H1 (cell line): ENCODE measurements around the gene DNAJC11. TPM values are rescaled to one million over a fixed set of nuclear protein-coding genes. Genes with fewer than 3 reads are reported as not detected.
A peak's percentile ranks its signal among the peaks of the same experiment; 100 is the strongest.

Experiments used
- CTCF ChIA-PET: fragments of 300-600 bp; sonication (Branson Sonifier 250); formaldehyde crosslinking; loops from one replicate; lab custom pipeline; 2021; ENCODE audit not compliant: partially characterized antibody; lab: Charles Lee
- POLR2A ChIA-PET: fragments of 300-600 bp; sonication (Branson Sonifier 250); formaldehyde crosslinking; loops from one replicate; lab custom pipeline; 2021; ENCODE audit warnings: inconsistent platforms; ENCODE audit not compliant: partially characterized antibody; lab: Charles Lee
- DNase-seq, 2 experiments: peaks; one replicate each; pipeline versions ENCODE4 v3.0.0 to v3.0.0-alpha.2; 2010 to 2022; ENCODE audit warnings: low spot score in 2 of 2, low read depth in 1 of 2, mixed read lengths in 1 of 2
- FAIRE-seq: peaks from 2 replicates; lab custom pipeline; 2011; peaks lifted over from hg19 to GRCh38; lab: Jason Lieb, UNC
- H2AFZ ChIP-seq: 2 replicates; pipeline ENCODE4 v1.8.1; 2012; ENCODE audit warnings: low read length, inconsistent platforms
- H2AK5ac ChIP-seq: 2 replicates; pipeline ENCODE4 v1.6.1; 2013; ENCODE audit warnings: low read depth, low read length
- H2BK120ac ChIP-seq: replicated peaks from 2 replicates; pipeline ENCODE3; 2013; ENCODE audit warnings: low read depth, low read length, inconsistent platforms
- H2BK12ac ChIP-seq: 2 replicates; pipeline ENCODE4 v1.6.1; 2013; ENCODE audit warnings: low read depth, low read length
- H2BK15ac ChIP-seq: 2 replicates; pipeline ENCODE4 v1.6.1; 2013; ENCODE audit warnings: low read length
- H2BK20ac ChIP-seq: 2 replicates; pipeline ENCODE4 v1.6.1; 2013; ENCODE audit warnings: low read length
- H2BK5ac ChIP-seq: 2 replicates; pipeline ENCODE4 v1.6.1; 2013; ENCODE audit warnings: low read depth, low read length
- H3K14ac ChIP-seq: 2 replicates; pipeline ENCODE4 v1.6.1; 2013; ENCODE audit warnings: inconsistent platforms; ENCODE audit not compliant: insufficient read length
- H3K18ac ChIP-seq: 2 replicates; pipeline ENCODE4 v1.6.1; 2013; ENCODE audit warnings: low read length; ENCODE audit errors: extremely low read depth
- H3K23ac ChIP-seq: 2 replicates; pipeline ENCODE4 v1.6.1; 2013; ENCODE audit warnings: inconsistent platforms; ENCODE audit not compliant: insufficient read length
- H3K23me2 ChIP-seq: 2 replicates; pipeline ENCODE4 v1.6.1; 2013; ENCODE audit warnings: low read depth, low read length
- H3K27ac ChIP-seq: 2 replicates; pipeline ENCODE4 v1.6.1; 2011; ENCODE audit warnings: low read depth, low read length, inconsistent platforms
- H3K27me3 ChIP-seq, 4 experiments: replicated peaks in 1 of 4; 1 replicate in 1 of 4; 2 replicates in 3 of 4; pipeline versions ENCODE4 v1.6.1 to v1.8.1; 2011 to 2013; ENCODE audit warnings: low read length in 3 of 4, mild to moderate bottlenecking in 3 of 4, inconsistent platforms in 2 of 4, mixed read lengths in 2 of 4, moderate library complexity in 1 of 4; ENCODE audit not compliant: control insufficient read depth in 3 of 4, insufficient read depth in 3 of 4; ENCODE audit errors: extremely low read depth in 1 of 4
- H3K36me3 ChIP-seq, 4 experiments: 2 replicates each; pipeline versions ENCODE4 v1.6.1 to v1.8.1; 2011 to 2013; ENCODE audit warnings: mild to moderate bottlenecking in 4 of 4, low read length in 3 of 4, moderate library complexity in 2 of 4, control low read depth in 1 of 4, inconsistent platforms in 1 of 4; ENCODE audit not compliant: insufficient read depth in 4 of 4, control insufficient read depth in 2 of 4
- H3K4ac ChIP-seq: replicated peaks from 2 replicates; pipeline ENCODE3; 2013; ENCODE audit warnings: low read length, low read depth, mixed read lengths, inconsistent platforms; ENCODE audit not compliant: insufficient read length
- H3K4me1 ChIP-seq, 4 experiments: replicated peaks in 1 of 4; 1 replicate in 1 of 4; 2 replicates in 3 of 4; pipeline versions ENCODE4 v1.6.1 to v1.8.1; 2011 to 2013; ENCODE audit warnings: low read length in 3 of 4, inconsistent platforms in 2 of 4, mixed read lengths in 1 of 4; ENCODE audit not compliant: insufficient read depth in 4 of 4, control insufficient read depth in 3 of 4
- H3K4me2 ChIP-seq, 2 experiments: 2 replicates each; pipeline versions ENCODE4 v1.6.1 to v1.8.1; 2011 to 2013; ENCODE audit warnings: low read depth in 2 of 2, low read length in 2 of 2, control low read depth in 1 of 2, inconsistent platforms in 1 of 2, mild to moderate bottlenecking in 1 of 2; ENCODE audit not compliant: insufficient read depth in 1 of 2
- H3K4me3 ChIP-seq, 4 experiments: fragments of 200-600, 300-600 bp in 1 of 4; sonication (generic), shearing (Covaris generic), sonication (Bioruptor Twin) in 1 of 4; 2 replicates each; pipeline versions ENCODE4 v1.5.1 to v1.8.1; 2011 to 2016; ENCODE audit warnings: low read length in 4 of 4, low read depth in 3 of 4, control low read depth in 2 of 4, inconsistent platforms in 2 of 4, mild to moderate bottlenecking in 2 of 4, mixed read lengths in 1 of 4, moderate library complexity in 1 of 4; ENCODE audit not compliant: insufficient read depth in 2 of 4; ENCODE audit errors: extremely low read depth in 1 of 4
- H3K56ac ChIP-seq: replicated peaks from 2 replicates; pipeline ENCODE3; 2013; ENCODE audit warnings: low read depth, mild to moderate bottlenecking, mixed read lengths, low read length, inconsistent platforms; ENCODE audit not compliant: insufficient read length
- H3K79me1 ChIP-seq: 2 replicates; pipeline ENCODE4 v1.6.1; 2013; ENCODE audit warnings: low read depth, low read length, control low read depth
- H3K79me2 ChIP-seq, 2 experiments: 2 replicates each; pipeline versions ENCODE4 v1.6.1 to v1.8.1; 2012 to 2013; ENCODE audit warnings: low read length in 2 of 2, mild to moderate bottlenecking in 2 of 2, inconsistent platforms in 1 of 2; ENCODE audit not compliant: insufficient read depth in 2 of 2, control insufficient read depth in 1 of 2
- H3K9ac ChIP-seq, 4 experiments: replicated peaks in 1 of 4; 1 replicate in 1 of 4; 2 replicates in 3 of 4; pipeline versions ENCODE4 v1.6.1 to v1.8.1; 2011 to 2013; ENCODE audit warnings: low read depth in 3 of 4, low read length in 3 of 4, control low read depth in 2 of 4, mild to moderate bottlenecking in 2 of 4, moderate library complexity in 2 of 4, inconsistent platforms in 1 of 4; ENCODE audit errors: extremely low read depth in 1 of 4
- H3K9me3 ChIP-seq, 2 experiments: 2 replicates each; pipeline versions ENCODE4 v1.6.1 to v1.8.1; 2012 to 2013; ENCODE audit warnings: mild to moderate bottlenecking in 2 of 2, moderate library complexity in 2 of 2, control low read depth in 1 of 2, inconsistent platforms in 1 of 2, low read depth in 1 of 2, low read length in 1 of 2, mixed read lengths in 1 of 2; ENCODE audit not compliant: insufficient read depth in 2 of 2
- H4K20me1 ChIP-seq, 2 experiments: replicated peaks in 1 of 2; 2 replicates each; pipeline versions ENCODE3 to v1.8.1; 2011 to 2013; ENCODE audit warnings: inconsistent platforms in 2 of 2, low read length in 2 of 2, mild to moderate bottlenecking in 1 of 2; ENCODE audit not compliant: insufficient read depth in 2 of 2, control insufficient read depth in 1 of 2
- H4K5ac ChIP-seq: 2 replicates; pipeline ENCODE4 v1.6.1; 2013; ENCODE audit warnings: low read length, low read depth, mixed read lengths, inconsistent platforms; ENCODE audit not compliant: insufficient read length
- H4K8ac ChIP-seq: 2 replicates; pipeline ENCODE4 v1.8.0; 2013; ENCODE audit warnings: mild to moderate bottlenecking, moderate library complexity, low read length, inconsistent platforms; ENCODE audit not compliant: insufficient read depth; ENCODE audit errors: extremely low read depth
- H4K91ac ChIP-seq: replicated peaks from 2 replicates; pipeline ENCODE3; 2013; ENCODE audit warnings: low read length, mixed read lengths, inconsistent platforms; ENCODE audit not compliant: insufficient read length
- CBX8 ChIP-seq: fragments of 300-800, 300-1000 bp; sonication (generic); IDR thresholded peaks from 2 replicates; pipeline ENCODE4 v1.7.1; 2016; ENCODE audit warnings: low read depth, low read length, borderline replicate concordance
- EP300 ChIP-seq, 2 experiments: IDR thresholded peaks; 1 replicate in 1 of 2; 2 replicates in 1 of 2; pipeline ENCODE4 v1.6.1; 2011 to 2012; ENCODE audit warnings: low read depth in 2 of 2, low read length in 2 of 2, mild to moderate bottlenecking in 2 of 2, borderline replicate concordance in 1 of 2, inconsistent platforms in 1 of 2, moderate library complexity in 1 of 2
- JUND ChIP-seq: IDR thresholded peaks from 2 replicates; pipeline ENCODE4 v1.6.1; 2011; ENCODE audit warnings: mild to moderate bottlenecking, improper control_type of control experiment, low read length
- KDM5A ChIP-seq: fragments of 200-600 bp; IDR thresholded peaks from 2 replicates; pipeline ENCODE4 v1.7.1; 2012; ENCODE audit warnings: mild to moderate bottlenecking, low read length, inconsistent platforms, mixed read lengths
- NANOG ChIP-seq: IDR thresholded peaks from 2 replicates; pipeline ENCODE4 v1.6.1; 2011; ENCODE audit warnings: low read length, low read depth, mild to moderate bottlenecking, inconsistent platforms; ENCODE audit not compliant: insufficient read depth, poor library complexity, severe bottlenecking
- PHF8 ChIP-seq: fragments of 200-600 bp; sonication (generic); conservative IDR thresholded peaks from 2 replicates; pipeline ENCODE4 v1.7.1; 2012; ENCODE audit warnings: low read depth, mild to moderate bottlenecking, inconsistent platforms, low read length, moderate library complexity
- POLR2AphosphoS5 ChIP-seq: IDR thresholded peaks from 2 replicates; pipeline ENCODE4 v1.6.1; 2011; ENCODE audit warnings: low read depth, low read length
- SIN3A ChIP-seq, 2 experiments: IDR thresholded peaks in 1 of 2; conservative IDR thresholded peaks in 1 of 2; 2 replicates each; pipeline ENCODE4 v1.6.1; 2011 to 2012; ENCODE audit warnings: low read length in 2 of 2, improper control_type of control experiment in 1 of 2, low read depth in 1 of 2, mild to moderate bottlenecking in 1 of 2
- SP1 ChIP-seq: IDR thresholded peaks from 2 replicates; pipeline ENCODE4 v1.6.1; 2011; ENCODE audit warnings: low read depth, low read length
- TAF1 ChIP-seq: IDR thresholded peaks from 2 replicates; pipeline ENCODE4 v1.6.1; 2011; ENCODE audit warnings: mild to moderate bottlenecking, low read depth, low read length
- TEAD4 ChIP-seq: IDR thresholded peaks from 2 replicates; pipeline ENCODE4 v1.6.1; 2012; ENCODE audit warnings: low read depth, low read length, inconsistent platforms, mixed read lengths
- WGBS, 2 experiments: shearing (Covaris generic) in 1 of 2; methylation state at CpG; one replicate each; pipeline versions ENCODE4 v1.1.6 to v1.1.7; 2013 to 2015; ENCODE audit warnings: low lambda C conversion rate in 2 of 2, mixed read lengths in 2 of 2, inconsistent platforms in 1 of 2, low coverage in 1 of 2, missing lambda C conversion rate in 1 of 2; ENCODE audit not compliant: insufficient replicate concordance in 2 of 2, insufficient coverage in 1 of 2, insufficient read length in 1 of 2; ENCODE audit errors: extremely low coverage in 1 of 2, missing lambda C conversion rate in 1 of 2; 5-methylcytosine and 5-hydroxymethylcytosine counted together
- polyA plus RNA-seq, 7 experiments: library from polyadenylated mRNA; depleted of rRNA in 3 of 7; stranded (reverse) in 5 of 7; unstranded in 2 of 7; fragments of >200 nt in 5 of 7; fragments of 200-250 nt in 2 of 7; gene quantifications; 1 replicate in 5 of 7; 2 replicates in 1 of 7; 4 replicates in 1 of 7; pipeline versions ENCODE4 v1.2.1 to v1.2.3, GENCODE V29; 2011 to 2013; ENCODE audit warnings: missing spikeins in 2 of 7, mixed read lengths in 2 of 7
- total RNA-seq: library from RNA; stranded (reverse); fragmentation: NEBNext Ultra II Directional; extraction: Animal tissue kit (Norgen Biotek cat#: 25700); gene quantifications from 2 replicates; pipeline ENCODE4 v1.2.1, GENCODE V29; 2021
- TF ChIP-seq, protein P1 (sequence below): IDR thresholded peaks from 2 replicates; pipeline ENCODE4 v1.6.1; 2011; ENCODE audit warnings: low read length, improper control_type of control experiment

The DNAJC11 gene
- total and polyA plus RNA-seq, 2 of the 8 experiments (the other 6 are each of a cell fraction or from before 2014, with no cell fraction given) = 43.9 to 90.9 TPM

DNA sequence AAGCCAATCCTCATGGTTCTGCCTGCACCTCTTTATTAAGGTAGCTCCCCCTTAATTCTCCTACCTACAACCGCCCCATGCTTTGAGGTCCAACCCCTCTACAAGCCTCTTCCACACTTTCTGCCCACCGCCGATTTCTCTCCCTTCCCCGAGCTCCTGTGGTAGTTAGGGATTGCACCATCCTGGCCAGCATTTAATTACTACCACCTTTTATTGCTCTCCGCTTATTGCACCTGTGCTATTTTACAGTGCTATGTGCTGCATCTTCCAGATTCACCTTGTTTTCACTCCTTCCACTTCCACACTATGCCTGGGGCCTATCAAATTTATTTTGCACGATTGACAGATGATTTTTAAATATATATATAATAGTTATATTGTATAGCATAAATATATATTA, 29.3 kb upstream of the DNAJC11 start:
- WGBS, 2 experiments = 88% methylated on average over 6 of the region's 6 CpGs; no CpG with 5 or more reads in 1 of the 2 experiments
- no peak overlapping the region for H3K4ac ChIP-seq
- no peak overlapping the region; a peak in 1 of 7 replicates for H3K9ac ChIP-seq
- H2BK120ac ChIP-seq = no peak overlapping the region
- H2BK15ac ChIP-seq = no peak overlapping the region
- peaks cover 2 to 8% (median 5%) of the 10 kb centered on the region in 4 experiments; a peak in 5 of 7 replicates for H3K4me1 ChIP-seq
- no peaks in the 10 kb centered on the region for H3K79me2 ChIP-seq
- ChIA-PET CTCF (interaction anchor here (0.5 to 2.3 kb wide), 2 partner anchors 11 to 594 kb away, joined by 3 to 6 read pairs; no protein-coding TSS in a partner anchor), POLR2A (interaction anchor here (1.3 kb wide), 1 partner anchor 27 kb away, joined by 5 read pairs; no protein-coding TSS in a partner anchor)
- no peaks in the 10 kb centered on the region for H3K9me3 ChIP-seq
- H3K27ac ChIP-seq = no peak overlapping the region
- H3K56ac ChIP-seq = no peak overlapping the region
- no peak overlapping the region for H4K5ac ChIP-seq
- no peak overlapping the region for H2BK20ac ChIP-seq
- no peak overlapping the region for H3K23ac ChIP-seq
- no peak overlapping the region for H3K18ac ChIP-seq
- H3K27me3 ChIP-seq = 0 out of 7 replicates have a peak, but pooled peaks cover 0 to 2% (median 0%) of the 10 kb centered on the region in 4 experiments
- H4K8ac ChIP-seq = no peak overlapping the region
- H2BK12ac ChIP-seq = no peak overlapping the region
- no peak overlapping the region for H2BK5ac ChIP-seq
- no peaks in the 10 kb centered on the region; the same call in 1 of the 2 replicates for H3K23me2 ChIP-seq
- no peaks in the 10 kb centered on the region for H3K36me3 ChIP-seq
- 0 out of 4 replicates have a peak overlapping the region, but pooled peaks of 1 of the 2 experiments have one; percentile 18 for H3K4me2 ChIP-seq
- peak overlapping the region; percentile 12; the same call in 1 of the 2 replicates for H2AFZ ChIP-seq
- FAIRE-seq (no peak), DNase-seq (no peak)
- no peaks in the 10 kb centered on the region for H4K20me1 ChIP-seq
- H3K14ac ChIP-seq = no peak overlapping the region
- H3K4me3 ChIP-seq = no peak overlapping the region
- no peaks in the 10 kb centered on the region for H3K79me1 ChIP-seq
- H2AK5ac ChIP-seq = no peak overlapping the region
- no peak overlapping the region for H4K91ac ChIP-seq
- TF ChIP-seq TAF1 = no peak
- no peak for TF ChIP-seq CBX8
- TF ChIP-seq, protein P1, sequence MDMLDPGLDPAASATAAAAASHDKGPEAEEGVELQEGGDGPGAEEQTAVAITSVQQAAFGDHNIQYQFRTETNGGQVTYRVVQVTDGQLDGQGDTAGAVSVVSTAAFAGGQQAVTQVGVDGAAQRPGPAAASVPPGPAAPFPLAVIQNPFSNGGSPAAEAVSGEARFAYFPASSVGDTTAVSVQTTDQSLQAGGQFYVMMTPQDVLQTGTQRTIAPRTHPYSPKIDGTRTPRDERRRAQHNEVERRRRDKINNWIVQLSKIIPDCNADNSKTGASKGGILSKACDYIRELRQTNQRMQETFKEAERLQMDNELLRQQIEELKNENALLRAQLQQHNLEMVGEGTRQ = no peak
- no peak for TF ChIP-seq TEAD4
- no peak for TF ChIP-seq NANOG
- TF ChIP-seq KDM5A = no peak
- TF ChIP-seq PHF8 = no peak
- no peak for TF ChIP-seq SIN3A (conservative IDR thresholded peaks at IDR 0.05 in 1 of 2, IDR thresholded peaks at IDR 0.05 in 1 of 2; ENCODE audit: low read depth in 1 of 2, low read length in 2 of 2)
- no peak for TF ChIP-seq POLR2AphosphoS5
- TF ChIP-seq SP1 = no peak
- TF ChIP-seq JUND = no peak
- TF ChIP-seq EP300 (IDR thresholded peaks at IDR 0.05; ENCODE audit: borderline replicate concordance in 1 of 2, low read depth in 2 of 2, low read length in 2 of 2) = no peak
